GM12874 (cell line): ENCODE data around the gene AP5B1.
A peak's percentile ranks its signal among the peaks of the same experiment; 100 is the strongest.

ENCODE experiments used
- CTCF ChIP-seq: IDR thresholded peaks from 2 replicates; pipeline ENCODE4 v1.5.1; 2011; ENCODE audit warnings: low read depth, mild to moderate bottlenecking, control low read depth, low read length, moderate library complexity; ENCODE audit not compliant: insufficient read depth

The AP5B1 gene, protein sequence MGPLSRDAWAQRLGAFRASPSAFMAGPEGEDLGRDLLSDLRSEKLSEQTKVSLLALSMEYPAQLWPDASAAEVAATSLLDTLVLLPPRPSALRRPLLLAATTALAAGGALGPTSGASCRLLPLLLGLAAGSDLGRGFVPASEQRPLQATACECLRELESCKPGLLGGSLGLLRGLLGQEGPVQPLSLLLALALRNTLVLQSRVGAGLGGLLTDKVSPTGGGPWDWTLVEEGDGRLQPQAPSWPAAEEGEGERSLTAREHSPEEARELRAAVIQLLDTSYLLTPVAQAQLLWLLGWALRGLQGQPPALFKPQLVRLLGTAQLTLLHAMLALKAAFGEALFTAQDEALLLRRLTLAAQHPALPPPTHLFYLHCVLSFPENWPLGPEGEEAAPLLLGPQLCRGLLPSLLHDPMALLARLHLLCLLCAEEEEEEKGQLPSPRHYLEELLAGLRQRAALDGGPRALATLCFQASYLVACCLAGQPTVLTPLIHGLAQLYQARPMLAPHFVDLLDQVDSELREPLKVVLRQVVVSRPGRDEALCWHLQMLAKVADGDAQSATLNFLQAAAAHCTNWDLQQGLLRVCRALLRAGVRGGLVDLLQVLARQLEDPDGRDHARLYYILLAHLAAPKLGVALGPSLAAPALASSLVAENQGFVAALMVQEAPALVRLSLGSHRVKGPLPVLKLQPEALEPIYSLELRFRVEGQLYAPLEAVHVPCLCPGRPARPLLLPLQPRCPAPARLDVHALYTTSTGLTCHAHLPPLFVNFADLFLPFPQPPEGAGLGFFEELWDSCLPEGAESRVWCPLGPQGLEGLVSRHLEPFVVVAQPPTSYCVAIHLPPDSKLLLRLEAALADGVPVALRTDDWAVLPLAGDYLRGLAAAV

GRCh38 chr11:65780770-65781151 is at the start of gene AP5B1:
TSS of gene AP5B1 (minus strand) at chr11:65780976. CDS start at chr11:65780591, 385 bp downstream.
- no peak for TF ChIP-seq CTCF

- no peak for TF ChIP-seq CTCF
Measured at GRCh38 chr11:65829459-65829858, 48.7 kb upstream of the AP5B1 start.

GRCh38 chr11:65826984-65827735 is 46.4 kb upstream of the AP5B1 start:
- no peak for TF ChIP-seq CTCF

- no peak for TF ChIP-seq CTCF
Measured at GRCh38 chr11:65822776-65823528, 42.2 kb upstream of the AP5B1 start.

DNA sequence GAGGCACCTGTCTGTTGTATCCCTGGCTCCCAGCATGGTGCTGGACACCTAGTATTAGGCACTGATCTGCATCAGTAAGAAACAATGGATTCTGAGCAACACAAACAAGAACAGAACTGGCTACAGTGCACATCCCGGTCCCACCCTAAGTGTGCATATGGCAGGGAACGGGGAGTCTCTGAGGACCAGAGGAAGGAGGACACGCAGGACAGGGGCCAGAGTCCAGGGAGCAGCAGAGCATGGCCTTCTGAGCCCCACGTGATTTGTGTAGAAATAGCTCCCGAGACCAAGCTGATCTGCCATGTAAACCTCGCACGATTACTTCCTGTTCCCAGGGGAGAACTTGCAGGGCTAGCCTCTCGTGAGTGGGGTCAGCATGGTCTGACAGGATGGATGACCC is 40.3 kb upstream of the AP5B1 start:
- no peak for TF ChIP-seq CTCF

GRCh38 chr11:65817835-65818680 is 37.3 kb upstream of the AP5B1 start:
- peak; percentile 100 for TF ChIP-seq CTCF
